HEK293T (cell line): ENCODE measurements around the gene ZNF32.

Source experiments
- BHLHE40 ChIP-seq: fragments of 450-650 bp; IDR thresholded peaks from 2 replicates; pipeline ENCODE4 v1.6.1; 2016; ENCODE audit warnings: mild to moderate bottlenecking, moderate library complexity, borderline replicate concordance
- FOXK2 ChIP-seq: fragments of 450-650 bp; IDR thresholded peaks from 2 replicates; pipeline ENCODE4 v1.6.1; 2016; ENCODE audit warnings: mild to moderate bottlenecking
- FOXM1 ChIP-seq: fragments of 450-650 bp; IDR thresholded peaks from 2 replicates; pipeline ENCODE4 v1.6.1; 2017; ENCODE audit warnings: mild to moderate bottlenecking, borderline replicate concordance
- L3MBTL2 ChIP-seq: fragments of 450-650 bp; conservative IDR thresholded peaks from 2 replicates; pipeline ENCODE4 v1.6.1; 2016; ENCODE audit warnings: mild to moderate bottlenecking
- LEF1 ChIP-seq: fragments of 450-650 bp; IDR thresholded peaks from 2 replicates; pipeline ENCODE4 v1.6.1; 2017; ENCODE audit warnings: mild to moderate bottlenecking, borderline replicate concordance
- PKNOX1 ChIP-seq: fragments of 450-650 bp; IDR thresholded peaks from 2 replicates; pipeline ENCODE4 v1.6.1; 2016
- SP1 ChIP-seq: fragments of 450-650 bp; IDR thresholded peaks from 2 replicates; pipeline ENCODE4 v1.6.1; 2017
- TARDBP ChIP-seq: fragments of 450-650 bp; IDR thresholded peaks from 2 replicates; pipeline ENCODE4 v1.6.1; 2016
- ZNF384 ChIP-seq: fragments of 450-650 bp; IDR thresholded peaks from 2 replicates; pipeline ENCODE4 v1.6.1; 2016

GRCh38 chr10:43682956-43683355 is 34.3 kb upstream of the ZNF32 start:
- TF ChIP-seq TARDBP (no peak), SP1 (no peak), L3MBTL2 (no peak), FOXK2 (no peak), ZNF384 (no peak), BHLHE40 (no peak), LEF1 (no peak), FOXM1 (no peak), PKNOX1 (no peak)
